Small intestine (tissue), 7 donors: Measurements from ENCODE around the gene PRPS1L1. TPM values are rescaled to one million over a fixed set of nuclear protein-coding genes. Genes with fewer than 3 reads are reported as not detected.

Source experiments
- DNase-seq, 2 donors: peaks; one replicate each; pipeline versions ENCODE4 v3.0.0 to v3.0.0-alpha.2; 2013
- FAIRE-seq: peaks from 2 replicates; lab custom pipeline; 2012; peaks lifted over from hg19 to GRCh38; lab: Jason Lieb, UNC
- H3K27ac ChIP-seq, 3 donors: one replicate each; pipeline ENCODE4 v1.5.1; 2013; ENCODE audit warnings: low read length in 2 of 3, mild to moderate bottlenecking in 2 of 3, control low read depth in 1 of 3, inconsistent platforms in 1 of 3, low read depth in 1 of 3, moderate library complexity in 1 of 3
- H3K27me3 ChIP-seq, 3 donors: one replicate each; pipeline ENCODE4 v1.6.1; 2013; ENCODE audit warnings: low read length in 3 of 3, inconsistent platforms in 1 of 3; ENCODE audit not compliant: control insufficient read depth in 3 of 3, insufficient read depth in 3 of 3
- H3K36me3 ChIP-seq, 3 donors: one replicate each; pipeline ENCODE4 v1.6.1; 2013; ENCODE audit warnings: low read length in 3 of 3, inconsistent platforms in 1 of 3, low read depth in 1 of 3, mild to moderate bottlenecking in 1 of 3, moderate library complexity in 1 of 3; ENCODE audit not compliant: control insufficient read depth in 3 of 3, insufficient read depth in 2 of 3
- H3K4me1 ChIP-seq, 3 donors: one replicate each; pipeline ENCODE4 v1.6.1; 2013; ENCODE audit warnings: low read length in 2 of 3, inconsistent platforms in 1 of 3, low read depth in 1 of 3, mild to moderate bottlenecking in 1 of 3, moderate library complexity in 1 of 3; ENCODE audit not compliant: control insufficient read depth in 3 of 3, insufficient read depth in 2 of 3
- H3K4me3 ChIP-seq, 3 donors: one replicate each; pipeline ENCODE4 v1.5.1; 2013; ENCODE audit warnings: low read length in 3 of 3, control low read depth in 1 of 3, inconsistent platforms in 1 of 3, low read depth in 1 of 3, mild to moderate bottlenecking in 1 of 3, moderate library complexity in 1 of 3
- H3K9me3 ChIP-seq, 2 donors: one replicate each; pipeline ENCODE4 v1.6.1; 2013; ENCODE audit warnings: low read depth in 1 of 2, low read length in 1 of 2; ENCODE audit not compliant: control insufficient read depth in 2 of 2, insufficient read depth in 1 of 2
- WGBS, 3 donors: extraction: QIAGEN DNeasy Blood & Tissue Kit; methylation state at CpG; one replicate each; pipeline ENCODE4 v1.1.7; 2013; 5-methylcytosine and 5-hydroxymethylcytosine counted together
- polyA plus RNA-seq, 4 donors: library from polyadenylated mRNA; stranded (reverse) in 3 of 4; unstranded in 1 of 4; fragments of 200-250 nt in 3 of 4; fragments of 120-200 nt in 1 of 4; gene quantifications; one replicate each; pipeline versions ENCODE4 v1.2.1 to v1.2.3, GENCODE V29; 2013
- donor health status: healthy with polysubstance abuse.
- donor health status: control.
- donor health status: control.
- donor health status: Bipolar disorder and iron deficiency.
- donor health status: healthy.

PRPS1L1 gene
- polyA plus RNA-seq, 4 donors: not detected

GRCh38 chr7:17988141-17988540, 39.5 kb downstream of the PRPS1L1 start:
- Histone ChIP-seq H3K9me3 (no peaks in the 10 kb centered on the region), H3K4me3 (no peak overlapping the region), H3K27me3 (no peaks in the 10 kb centered on the region), H3K36me3 (no peaks in the 10 kb centered on the region), H3K4me1 (no peaks in the 10 kb centered on the region), H3K27ac (no peak overlapping the region)
- DNase-seq: peak in 1 of 2 donors; percentile 18
- 78 to 87% (median 86%) methylated on average over 6 of the region's 6 CpGs for WGBS, 3 donors
- FAIRE-seq: no peak

GRCh38 chr7:17986851-17987250, 40.8 kb downstream of the PRPS1L1 start:
- FAIRE-seq (no peak), DNase-seq (peak; percentile 57 to 58)
- Histone ChIP-seq H3K4me3 (no peak overlapping the region), H3K9me3 (no peaks in the 10 kb centered on the region), H3K36me3 (no peaks in the 10 kb centered on the region), H3K4me1 (no peaks in the 10 kb centered on the region), H3K27me3 (no peaks in the 10 kb centered on the region), H3K27ac (no peak overlapping the region)
- WGBS, 3 donors: 19 to 50% (median 29%) methylated on average over 1 of the region's 1 CpG

GRCh38 chr7:17985473-17986239, 42.0 kb downstream of the PRPS1L1 start:
- FAIRE-seq (no peak), DNase-seq (peak in 1 of 2 donors; percentile 18)
- H3K36me3 ChIP-seq: no peaks in the 10 kb centered on the region
- WGBS, 3 donors: 83 to 86% (median 84%) methylated on average over 6 of the region's 6 CpGs
- H3K27ac ChIP-seq: no peak overlapping the region
- H3K4me1 ChIP-seq: no peaks in the 10 kb centered on the region
- no peaks in the 10 kb centered on the region for H3K9me3 ChIP-seq
- no peak overlapping the region for H3K4me3 ChIP-seq
- H3K27me3 ChIP-seq: no peaks in the 10 kb centered on the region

- WGBS, 3 donors: 29 to 81% (median 40%) methylated on average over 1 of the region's 1 CpG
- DNase-seq (peak in 1 of 2 donors; percentile 20), FAIRE-seq (no peak)
- Histone ChIP-seq H3K9me3 (no peaks in the 10 kb centered on the region), H3K27ac (no peak overlapping the region), H3K36me3 (no peaks in the 10 kb centered on the region), H3K27me3 (no peaks in the 10 kb centered on the region), H3K4me1 (no peaks in the 10 kb centered on the region), H3K4me3 (no peak overlapping the region)
These were observed 43.4 kb downstream of the PRPS1L1 start for GRCh38 chr7:17984288-17984687.

- Histone ChIP-seq H3K4me1 (no peaks in the 10 kb centered on the region), H3K9me3 (no peaks in the 10 kb centered on the region), H3K36me3 (no peaks in the 10 kb centered on the region), H3K27ac (no peak overlapping the region), H3K4me3 (no peak overlapping the region), H3K27me3 (no peaks in the 10 kb centered on the region)
- no peak for FAIRE-seq
- DNase-seq: no peak
- 65 to 67% (median 65%) methylated on average over 3 of the region's 3 CpGs for WGBS, 3 donors
These were observed 44.2 kb downstream of the PRPS1L1 start for GRCh38 chr7:17983221-17984062.

GRCh38 chr7:17976952-17977351, 50.7 kb downstream of the PRPS1L1 start:
- no peaks in the 10 kb centered on the region for H3K27me3 ChIP-seq

More at GRCh38 chr7:17976952-17977351, 50.7 kb downstream of the PRPS1L1 start:
- WGBS, 3 donors: 37 to 46% (median 43%) methylated on average over 2 of the region's 2 CpGs
- FAIRE-seq (no peak), DNase-seq (no peak)
- no peak overlapping the region for H3K27ac ChIP-seq
- no peaks in the 10 kb centered on the region for H3K9me3 ChIP-seq
- H3K4me3 ChIP-seq: no peak overlapping the region
- H3K36me3 ChIP-seq: no peaks in the 10 kb centered on the region
- H3K4me1 ChIP-seq: no peaks in the 10 kb centered on the region

Other genes starting within 250 kb of the PRPS1L1 start
- 10 to 100 TPM in 1 of 4 donors, 1 to 10 TPM in 3; 5.7 to 36.0 (median 7.6) TPM for gene SNX13, start 87.4 kb downstream of the PRPS1L1 start, polyA plus RNA-seq